GM12801 (cell line): Measurements from ENCODE around the gene RLBP1.

Source experiments
- CTCF ChIP-seq: IDR thresholded peaks from one replicate; pipeline ENCODE4 v1.5.1; 2011; ENCODE audit warnings: control low read depth; ENCODE audit not compliant: insufficient read length; ENCODE audit errors: extremely low read depth

Gene RLBP1

GRCh38 chr15:89175617-89176191 lies 45.7 kb downstream of the RLBP1 start:
- no peak for TF ChIP-seq CTCF

GRCh38 chr15:89174476-89174875 lies 46.9 kb downstream of the RLBP1 start:
- no peak for TF ChIP-seq CTCF

GRCh38 chr15:89172921-89173320 lies 48.5 kb downstream of the RLBP1 start:
- no peak for TF ChIP-seq CTCF

DNA sequence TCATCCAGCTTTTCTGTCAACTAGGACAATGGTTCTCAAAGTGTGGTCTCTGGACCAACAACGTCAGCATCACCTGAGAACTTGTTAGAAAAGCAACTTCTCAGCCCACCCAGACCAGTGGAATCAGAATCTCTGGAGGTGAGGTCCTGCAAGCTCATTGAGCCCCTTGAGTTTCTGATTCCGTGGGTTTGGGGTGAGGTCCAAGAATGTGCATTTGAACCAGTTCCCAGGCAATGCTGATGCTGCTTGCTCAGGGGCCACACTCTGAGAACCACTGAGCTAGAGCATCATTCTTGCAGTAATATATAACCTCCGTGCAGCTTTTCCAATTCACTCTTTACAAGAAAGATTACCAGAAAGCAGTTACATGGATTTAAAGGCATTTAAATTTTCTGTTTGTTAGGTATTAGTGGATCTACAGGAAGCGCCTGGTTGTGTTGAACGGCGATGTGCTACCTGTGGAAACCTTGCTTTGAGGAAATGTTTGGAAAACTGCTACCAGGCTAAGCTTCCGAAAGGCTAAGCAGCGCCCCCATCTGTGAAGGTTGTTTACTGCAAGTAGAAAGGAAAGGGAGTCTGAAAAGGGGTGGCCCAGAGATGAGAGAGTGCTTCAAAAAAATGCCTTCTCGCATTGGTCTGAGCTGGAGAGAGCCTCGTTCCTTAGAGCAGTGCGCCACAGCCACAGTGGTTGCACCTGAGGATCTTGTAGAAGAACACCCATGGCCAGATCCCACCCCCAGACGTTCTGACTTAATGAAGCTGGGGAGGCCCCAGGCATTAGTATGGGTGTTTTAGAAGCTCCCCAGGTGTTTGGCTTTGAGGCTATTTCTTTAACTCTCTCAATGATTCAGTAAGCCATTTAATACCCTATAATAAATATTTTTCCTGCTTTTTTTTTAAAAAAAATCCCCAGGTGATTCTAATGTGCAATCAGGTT lies 50.0 kb downstream of the RLBP1 start:
- TF ChIP-seq CTCF, result no peak

GRCh38 chr15:89170364-89170763 lies 51.0 kb downstream of the RLBP1 start:
- TF ChIP-seq CTCF, result no peak

DNA sequence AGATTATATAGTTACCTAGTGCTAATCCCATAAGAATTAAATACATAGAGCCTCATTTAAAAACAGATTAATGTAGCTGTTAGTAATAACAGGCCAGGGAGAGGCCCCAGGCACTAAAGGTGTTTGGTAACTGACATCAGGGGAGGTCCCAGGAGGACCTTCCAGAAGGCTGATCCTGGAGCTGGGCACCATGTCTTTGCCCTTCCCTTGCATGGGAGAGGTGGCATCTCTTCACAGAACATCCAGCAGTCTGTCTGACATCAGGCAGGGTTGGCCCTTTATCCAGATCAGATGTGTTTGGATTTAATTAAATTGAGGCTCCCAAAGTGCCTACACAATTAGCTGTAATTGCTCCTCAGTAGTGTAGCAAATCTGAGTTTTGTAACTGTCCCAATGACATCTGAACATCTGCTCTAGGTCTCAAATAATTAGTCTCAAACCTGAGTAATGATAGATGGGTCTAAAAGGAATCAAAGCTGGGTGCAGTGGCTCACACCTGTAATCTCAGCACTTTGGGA lies 53.0 kb downstream of the RLBP1 start:
- no peak for TF ChIP-seq CTCF

GRCh38 chr15:89167267-89168176 lies 53.9 kb downstream of the RLBP1 start:
- TF ChIP-seq CTCF, result no peak
